Bronchial epithelial cell (primary cell): ENCODE data around the gene ABT1. TPM values are rescaled to one million over a fixed set of nuclear protein-coding genes. Genes with fewer than 3 reads are reported as not detected.

Experiments used
- DNase-seq: peaks from one replicate; pipeline ENCODE4 v3.0.0-alpha.2; 2010; ENCODE audit warnings: low read depth
- FAIRE-seq: peaks from 2 replicates; lab custom pipeline; 2011; peaks lifted over from hg19 to GRCh38; lab: Jason Lieb, UNC
- H3K27me3 ChIP-seq: 2 replicates; pipeline ENCODE4 v1.5.1; 2011; ENCODE audit warnings: low read length; ENCODE audit not compliant: control insufficient read depth, insufficient read depth
- H3K36me3 ChIP-seq: 2 replicates; pipeline ENCODE4 v1.5.1; 2011; ENCODE audit warnings: low read length; ENCODE audit not compliant: control insufficient read depth, insufficient read depth
- H3K4me3 ChIP-seq: 2 replicates; pipeline ENCODE4 v1.5.1; 2011; ENCODE audit warnings: mild to moderate bottlenecking, low read depth, low read length, control low read depth
- CTCF ChIP-seq: IDR thresholded peaks from 2 replicates; pipeline ENCODE4 v1.5.1; 2011; ENCODE audit warnings: mild to moderate bottlenecking, moderate library complexity, low read length, control low read depth, inconsistent platforms; ENCODE audit not compliant: insufficient read depth, severe bottlenecking
- total RNA-seq: library from RNA; depleted of rRNA; stranded (reverse); fragments of >200 nt; gene quantifications from 2 replicates; pipeline ENCODE4 v1.2.1, GENCODE V29; 2014

Gene ABT1
- total RNA-seq, 1 donor from 2014 or later, result 16.8 TPM

- H3K27me3 ChIP-seq, result no peaks in the 10 kb centered on the region
- H3K4me3 ChIP-seq, result no peak overlapping the region
- FAIRE-seq, result no peak
Measured at GRCh38 chr6:26593278-26594130, 3.2 kb upstream of the ABT1 start.

GRCh38 chr6:26594131-26594498, 2.6 kb upstream of the ABT1 start:
- TF ChIP-seq CTCF, result no peak
- FAIRE-seq (no peak), DNase-seq (no peak)
- Histone ChIP-seq H3K36me3 (peaks cover 5% of the 10 kb centered on the region), H3K4me3 (no peak overlapping the region), H3K27me3 (no peaks in the 10 kb centered on the region)

More at GRCh38 chr6:26593278-26594130, 3.2 kb upstream of the ABT1 start:
- DNase-seq, result no peak
- H3K36me3 ChIP-seq, result peaks cover 3% of the 10 kb centered on the region
- TF ChIP-seq CTCF, result no peak

GRCh38 chr6:26594730-26595632, 1.8 kb upstream of the ABT1 start:
- FAIRE-seq (no peak), DNase-seq (peak; percentile 73)
- H3K36me3 ChIP-seq, result peaks cover 5% of the 10 kb centered on the region
- no peaks in the 10 kb centered on the region for H3K27me3 ChIP-seq
- TF ChIP-seq CTCF, result no peak
- H3K4me3 ChIP-seq, result no peak overlapping the region

- H3K27me3 ChIP-seq, result no peaks in the 10 kb centered on the region
- peak; percentile 95 for TF ChIP-seq CTCF
- FAIRE-seq (no peak), DNase-seq (peak; percentile 64)
- peaks cover 5% of the 10 kb centered on the region for H3K36me3 ChIP-seq
- peak overlapping the region; percentile 98 for H3K4me3 ChIP-seq
Measured at GRCh38 chr6:26595669-26596269, 984 bp upstream of the ABT1 start.

GRCh38 chr6:26597389-26597766, 625 bp downstream of the ABT1 start:
- DNase-seq, result no peak
- Histone ChIP-seq H3K27me3 (no peaks in the 10 kb centered on the region), H3K36me3 (peaks cover 5% of the 10 kb centered on the region), H3K4me3 (peak overlapping the region; percentile 98)
- no peak for FAIRE-seq
- no peak for TF ChIP-seq CTCF
